ENCODE measurements around the gene EFL1.

- no peak for TF ChIP-seq CTCF (IDR thresholded peaks at IDR 0.05)
- no peak for TF ChIP-seq EP300 (IDR thresholded peaks at IDR 0.05)
Measured at GRCh38 chr15:82133251-82133650, 129.3 kb downstream of the EFL1 start.
